Chondrocyte (in vitro differentiated cells): ENCODE results near the gene CCDC27. TPM values are rescaled to one million over a fixed set of nuclear protein-coding genes. Genes with fewer than 3 reads are reported as not detected.

Source experiments
- DNase-seq: peaks from one replicate; pipeline ENCODE4 v3.0.0; 2021; ENCODE audit warnings: mixed read lengths, low spot score
- H3K27ac Mint-ChIP-seq: one replicate; pipeline ENCODE4 v1.8.0; 2021; ENCODE audit warnings: mild to moderate bottlenecking, moderate library complexity, mixed read lengths; ENCODE audit not compliant: unreplicated experiment
- H3K27me3 Mint-ChIP-seq: 2 replicates; pipeline ENCODE4 v1.8.0; 2021; ENCODE audit warnings: low read depth, mixed read lengths
- H3K36me3 Mint-ChIP-seq: 2 replicates; pipeline ENCODE4 v1.8.0; 2021; ENCODE audit warnings: low read depth, mixed read lengths
- H3K4me1 Mint-ChIP-seq: 2 replicates; pipeline ENCODE4 v1.8.0; 2021; ENCODE audit warnings: low read depth, mild to moderate bottlenecking, mixed read lengths
- H3K4me3 Mint-ChIP-seq: one replicate; pipeline ENCODE4 v1.8.0; 2021; ENCODE audit warnings: mild to moderate bottlenecking, moderate library complexity, mixed read lengths; ENCODE audit not compliant: unreplicated experiment
- H3K9me3 Mint-ChIP-seq: 2 replicates; pipeline ENCODE4 v1.8.0; 2021; ENCODE audit warnings: low read depth, mixed read lengths
- total RNA-seq: library from RNA; stranded (reverse); gene quantifications from 3 replicates; pipeline ENCODE4 v1.2.1, GENCODE V29; 2021
- TF ChIP-seq, protein P1 (sequence below): fragments of 200-600 bp; sonication (generic); IDR thresholded peaks from 2 replicates; pipeline ENCODE4 v1.5.0; 2021; ENCODE audit warnings: antibody characterized with exemption, mild to moderate bottlenecking, moderate library complexity

CCDC27 gene
- total RNA-seq, 1 donor from 2014 or later, result not detected

DNA sequence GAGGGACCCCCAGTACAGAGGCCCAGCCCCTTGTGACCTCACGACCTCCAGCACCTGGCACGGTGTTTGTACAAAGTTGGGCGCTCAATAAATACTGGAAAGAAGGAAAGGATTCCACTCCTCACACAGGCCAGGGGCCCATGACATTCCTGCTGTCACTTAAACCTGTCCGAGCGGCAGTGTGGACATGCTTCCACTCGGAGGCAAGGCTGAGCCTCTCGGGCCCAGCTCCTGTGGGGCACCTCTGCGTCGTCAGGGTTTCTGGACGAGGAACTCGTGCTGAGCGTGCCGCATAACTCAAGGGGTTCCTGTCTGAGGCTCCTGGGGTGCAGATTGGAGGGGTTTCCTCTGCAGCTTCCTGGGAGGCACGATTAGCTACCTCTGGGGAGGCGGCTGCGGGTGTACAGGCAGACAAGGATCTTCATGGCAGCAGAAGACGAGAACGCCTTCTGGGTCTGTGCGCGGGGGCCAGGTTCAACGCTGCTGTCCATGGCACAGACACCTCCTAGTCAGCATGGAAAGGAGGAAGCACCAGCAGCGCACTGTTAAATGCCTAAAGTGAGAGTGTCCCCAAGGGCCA, 16.7 kb downstream of the CCDC27 start:
- TF ChIP-seq, protein P1, sequence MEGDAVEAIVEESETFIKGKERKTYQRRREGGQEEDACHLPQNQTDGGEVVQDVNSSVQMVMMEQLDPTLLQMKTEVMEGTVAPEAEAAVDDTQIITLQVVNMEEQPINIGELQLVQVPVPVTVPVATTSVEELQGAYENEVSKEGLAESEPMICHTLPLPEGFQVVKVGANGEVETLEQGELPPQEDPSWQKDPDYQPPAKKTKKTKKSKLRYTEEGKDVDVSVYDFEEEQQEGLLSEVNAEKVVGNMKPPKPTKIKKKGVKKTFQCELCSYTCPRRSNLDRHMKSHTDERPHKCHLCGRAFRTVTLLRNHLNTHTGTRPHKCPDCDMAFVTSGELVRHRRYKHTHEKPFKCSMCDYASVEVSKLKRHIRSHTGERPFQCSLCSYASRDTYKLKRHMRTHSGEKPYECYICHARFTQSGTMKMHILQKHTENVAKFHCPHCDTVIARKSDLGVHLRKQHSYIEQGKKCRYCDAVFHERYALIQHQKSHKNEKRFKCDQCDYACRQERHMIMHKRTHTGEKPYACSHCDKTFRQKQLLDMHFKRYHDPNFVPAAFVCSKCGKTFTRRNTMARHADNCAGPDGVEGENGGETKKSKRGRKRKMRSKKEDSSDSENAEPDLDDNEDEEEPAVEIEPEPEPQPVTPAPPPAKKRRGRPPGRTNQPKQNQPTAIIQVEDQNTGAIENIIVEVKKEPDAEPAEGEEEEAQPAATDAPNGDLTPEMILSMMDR, result no peak
- Mint-ChIP-seq H3K4me3 (no peak overlapping the region), H3K36me3 (no peaks in the 10 kb centered on the region), H3K9me3 (no peaks in the 10 kb centered on the region), H3K27ac (no peak overlapping the region), H3K4me1 (no peaks in the 10 kb centered on the region), H3K27me3 (peaks cover 19% of the 10 kb centered on the region)
- no peak for DNase-seq

DNA sequence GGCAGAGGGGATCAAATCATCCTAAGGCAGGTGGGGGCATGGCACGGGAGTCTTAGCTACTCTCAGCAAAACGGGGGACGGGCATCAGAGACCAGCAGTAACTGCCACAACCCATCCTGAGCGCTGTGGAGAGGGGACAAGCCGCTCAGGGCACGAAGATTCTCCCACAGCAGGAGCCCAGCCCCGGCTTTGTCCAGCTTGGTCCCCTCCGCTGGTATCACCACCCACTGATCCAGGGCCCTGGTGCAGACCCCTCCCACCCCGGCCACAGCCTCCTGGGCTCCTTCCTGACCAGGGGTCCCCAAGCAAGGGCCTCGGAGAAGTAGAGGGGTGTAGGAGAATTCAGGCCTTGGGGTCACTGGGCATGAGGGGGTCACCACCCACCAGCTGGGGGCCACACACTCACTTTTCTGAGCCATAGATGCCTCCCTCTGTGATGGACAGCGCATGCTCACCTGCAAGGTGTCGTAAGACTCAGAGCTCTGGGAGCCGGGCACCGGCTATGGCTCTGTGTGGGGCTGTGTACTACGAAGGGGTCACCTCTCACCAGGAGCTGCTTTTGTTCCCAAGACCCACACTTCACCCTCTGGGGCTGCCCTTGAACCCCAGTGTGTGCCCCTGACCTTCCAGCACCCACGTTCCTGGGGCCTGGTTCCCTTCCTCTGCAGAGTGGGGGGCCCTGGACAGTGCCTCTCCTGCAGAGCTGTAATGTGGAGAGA, 18.0 kb downstream of the CCDC27 start:
- TF ChIP-seq, protein P1, result no peak
- Mint-ChIP-seq H3K4me1 (peaks cover 3% of the 10 kb centered on the region), H3K27ac (no peak overlapping the region), H3K27me3 (peaks cover 13% of the 10 kb centered on the region), H3K36me3 (no peaks in the 10 kb centered on the region), H3K9me3 (no peaks in the 10 kb centered on the region), H3K4me3 (peak overlapping the region; percentile 35)
- DNase-seq, result no peak

DNA sequence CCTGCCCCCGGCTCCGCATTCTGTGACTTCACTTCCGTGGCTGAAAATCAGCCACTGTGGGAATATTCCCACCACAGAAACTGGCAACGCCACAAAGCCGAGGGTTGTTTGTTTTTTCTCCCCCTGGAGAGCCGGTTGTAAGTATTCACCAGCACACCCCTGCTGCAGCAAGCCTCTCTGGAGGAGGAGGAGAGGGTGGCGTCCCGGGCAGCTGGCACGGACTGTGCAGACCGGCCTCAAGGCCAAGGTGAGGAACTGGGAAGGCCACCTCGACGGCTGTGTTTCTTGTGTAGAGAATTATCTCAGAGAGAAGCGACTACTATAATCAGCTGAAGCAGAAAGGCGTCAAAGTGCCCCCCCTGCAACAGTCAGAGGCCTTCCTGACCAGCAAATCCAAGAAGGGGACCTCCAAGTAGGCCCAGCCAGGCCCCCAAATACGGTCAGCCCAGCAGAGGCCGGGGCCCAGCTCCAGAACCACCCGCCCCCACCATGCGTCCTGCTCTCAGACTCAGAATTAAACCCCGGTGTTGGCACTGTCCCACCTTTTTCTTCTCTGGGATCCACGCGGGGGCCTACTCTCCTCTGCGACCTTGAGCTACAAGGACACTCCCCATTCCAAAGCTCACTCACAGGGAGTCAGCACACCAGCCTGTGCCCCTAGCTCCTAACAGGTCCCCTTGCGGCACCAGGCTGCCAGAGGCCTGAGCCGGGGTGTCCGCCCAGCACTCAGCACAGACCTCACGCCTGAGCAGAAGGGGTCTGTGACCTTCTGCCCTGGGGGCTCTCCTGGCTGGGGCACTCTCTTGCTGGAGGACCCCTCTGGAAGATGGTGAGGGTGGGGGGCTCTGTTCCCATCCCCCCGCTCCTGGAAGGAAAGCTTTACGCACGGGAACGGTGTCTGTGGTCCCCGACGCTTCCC, 19.1 kb downstream of the CCDC27 start:
- no peak for DNase-seq
- TF ChIP-seq, protein P1, result no peak
- H3K27ac Mint-ChIP-seq, result no peak overlapping the region
- peaks cover 11% of the 10 kb centered on the region for H3K4me1 Mint-ChIP-seq
- H3K27me3 Mint-ChIP-seq, result peaks cover 8% of the 10 kb centered on the region
- H3K36me3 Mint-ChIP-seq, result no peaks in the 10 kb centered on the region
- no peaks in the 10 kb centered on the region for H3K9me3 Mint-ChIP-seq
- peak overlapping the region; percentile 56 for H3K4me3 Mint-ChIP-seq

DNA sequence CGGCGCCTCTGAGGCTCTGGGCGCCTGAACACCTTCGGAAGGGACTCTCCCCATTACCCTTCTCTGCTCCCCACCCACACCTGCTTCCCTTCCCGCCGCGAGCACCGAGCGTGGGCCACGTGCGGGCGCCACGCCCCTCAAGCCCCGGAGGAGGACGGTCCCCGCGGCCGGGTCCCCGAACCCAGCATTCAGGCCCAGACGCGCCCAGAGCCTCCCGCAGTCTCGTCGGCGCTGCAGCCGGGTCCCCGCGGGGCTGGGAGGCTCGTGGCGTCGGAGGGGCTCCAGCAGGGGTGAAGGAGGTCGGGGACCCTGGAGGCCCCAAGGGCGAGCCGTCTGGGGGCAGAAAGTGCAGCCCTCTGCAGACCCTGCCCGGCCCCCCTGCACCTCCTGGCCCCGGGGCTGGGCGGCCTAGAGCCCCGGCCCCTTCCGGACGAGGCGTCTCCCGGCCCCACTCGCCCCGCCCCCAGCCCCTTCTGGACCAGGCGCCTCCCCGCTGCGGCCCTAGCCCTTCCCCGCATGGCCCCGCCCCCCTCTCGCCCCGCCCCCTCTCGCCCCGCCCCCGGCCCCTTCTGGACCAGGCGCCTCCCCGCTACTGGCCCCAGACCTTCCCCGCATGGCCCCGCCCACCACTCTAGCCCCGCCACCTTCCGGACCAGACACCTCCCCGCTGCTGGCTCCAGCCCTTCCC, 19.9 kb downstream of the CCDC27 start:
- no peak for DNase-seq
- TF ChIP-seq, protein P1, result no peak
- H3K36me3 Mint-ChIP-seq, result no peaks in the 10 kb centered on the region
- H3K4me3 Mint-ChIP-seq, result peak overlapping the region; percentile 56
- no peak overlapping the region for H3K27ac Mint-ChIP-seq
- H3K27me3 Mint-ChIP-seq, result peaks cover 6% of the 10 kb centered on the region
- peaks cover 11% of the 10 kb centered on the region for H3K4me1 Mint-ChIP-seq
- no peaks in the 10 kb centered on the region for H3K9me3 Mint-ChIP-seq
